ENCODE measurements around the gene HIRA. TPM values are rescaled to one million over a fixed set of nuclear protein-coding genes. Genes with fewer than 3 reads are reported as not detected.

HIRA gene
- polyA plus RNA-seq, 2 of the 4 experiments (the other 2 are of a cell fraction), result 12.3 to 16.6 TPM

- no peak for ATAC-seq
- Histone ChIP-seq H3K4me1 (peaks cover 13% of the 10 kb centered on the region), H3K4me2 (peak overlapping the region; percentile 98), H3K4me3 (peak overlapping the region; percentile 96), H3K27ac (peak overlapping the region; percentile 98), H3K9me3 (no peaks in the 10 kb centered on the region)
- ChIA-PET CTCF (interaction anchor here (0.7 to 1.6 kb wide), 6 partner anchors 12 to 333 kb away, joined by 3 to 6 read pairs (median 4); partner anchors contain the start of gene ESS2), POLR2A (no interaction called here)
- FAIRE-seq, result no peak
- DNase-seq (ENCODE audit: low read depth in 1 of 2, low spot score in 1 of 2), result no peak
- TF ChIP-seq PHF8 (IDR thresholded peaks at IDR 0.05; ENCODE audit: borderline replicate concordance, low read depth), result no peak
- no peak for TF ChIP-seq HEYL (CRISPR knock-in tag; IDR thresholded peaks at IDR 0.05)
- TF ChIP-seq NFE2L2 (conservative IDR thresholded peaks at IDR 0.05; ENCODE audit: low read length), result no peak
- TF ChIP-seq ATOH8 (CRISPR knock-in tag; IDR thresholded peaks at IDR 0.05; ENCODE audit: low read depth), result no peak
- TF ChIP-seq POLR2A (IDR thresholded peaks at IDR 0.05; ENCODE audit: low read length), result no peak
- no peak for TF ChIP-seq BHLHE40 (IDR thresholded peaks at IDR 0.05; ENCODE audit: low read depth, low read length)
- no peak for TF ChIP-seq ZSCAN20 (CRISPR knock-in tag; IDR thresholded peaks at IDR 0.05)
- TF ChIP-seq TFCP2L1 (CRISPR knock-in tag; IDR thresholded peaks at IDR 0.05), result no peak
- no peak for TF ChIP-seq E2F6 (IDR thresholded peaks at IDR 0.05; ENCODE audit: borderline replicate concordance, low read depth)
- TF ChIP-seq, protein P1, sequence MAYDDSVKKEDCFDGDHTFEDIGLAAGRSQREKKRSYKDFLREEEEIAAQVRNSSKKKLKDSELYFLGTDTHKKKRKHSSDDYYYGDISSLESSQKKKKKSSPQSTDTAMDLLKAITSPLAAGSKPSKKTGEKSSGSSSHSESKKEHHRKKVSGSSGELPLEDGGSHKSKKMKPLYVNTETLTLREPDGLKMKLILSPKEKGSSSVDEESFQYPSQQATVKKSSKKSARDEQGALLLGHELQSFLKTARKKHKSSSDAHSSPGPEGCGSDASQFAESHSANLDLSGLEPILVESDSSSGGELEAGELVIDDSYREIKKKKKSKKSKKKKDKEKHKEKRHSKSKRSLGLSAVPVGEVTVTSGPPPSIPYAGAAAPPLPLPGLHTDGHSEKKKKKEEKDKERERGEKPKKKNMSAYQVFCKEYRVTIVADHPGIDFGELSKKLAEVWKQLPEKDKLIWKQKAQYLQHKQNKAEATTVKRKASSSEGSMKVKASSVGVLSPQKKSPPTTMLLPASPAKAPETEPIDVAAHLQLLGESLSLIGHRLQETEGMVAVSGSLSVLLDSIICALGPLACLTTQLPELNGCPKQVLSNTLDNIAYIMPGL (CRISPR knock-in tag; IDR thresholded peaks at IDR 0.05; ENCODE audit: borderline replicate concordance), result no peak
- no peak for TF ChIP-seq MYC (IDR thresholded peaks at IDR 0.05; ENCODE audit: borderline replicate concordance, low read length)
- TF ChIP-seq CBX8 (IDR thresholded peaks at IDR 0.05), result no peak
- no peak for TF ChIP-seq SREBF2 (IDR thresholded peaks at IDR 0.05)
- no peak for TF ChIP-seq ESRRA (IDR thresholded peaks at IDR 0.05; ENCODE audit: borderline replicate concordance, low read length)
- no peak for TF ChIP-seq MAFK (IDR thresholded peaks at IDR 0.05; ENCODE audit: partially characterized antibody)
- no peak for TF ChIP-seq KDM1A (IDR thresholded peaks at IDR 0.05; ENCODE audit: low read depth)
- TF ChIP-seq EP300 (IDR thresholded peaks at IDR 0.05), result no peak
- no peak for TF ChIP-seq FOSL2 (IDR thresholded peaks at IDR 0.05)
- TF ChIP-seq FOSL2 (CRISPR knock-in tag; IDR thresholded peaks at IDR 0.05), result no peak
- TF ChIP-seq, protein P2, sequence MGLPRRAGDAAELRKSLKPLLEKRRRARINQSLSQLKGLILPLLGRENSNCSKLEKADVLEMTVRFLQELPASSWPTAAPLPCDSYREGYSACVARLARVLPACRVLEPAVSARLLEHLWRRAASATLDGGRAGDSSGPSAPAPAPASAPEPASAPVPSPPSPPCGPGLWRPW (IDR thresholded peaks at IDR 0.05), result no peak
- TF ChIP-seq MAZ (IDR thresholded peaks at IDR 0.05; ENCODE audit: borderline replicate concordance, low read depth, low read length), result no peak
- WGBS (ENCODE audit: missing lambda C conversion rate), result 4% methylated on average over 22 of the region's 31 CpGs
These were observed 46.7 kb upstream of the HIRA start for GRCh38 chr22:19478045-19478900.

- ATAC-seq (no peak), FAIRE-seq (no peak), DNase-seq (ENCODE audit: low read depth in 1 of 2, low spot score in 1 of 2) (no peak)
- H3K4me3 ChIP-seq, result peak overlapping the region; percentile 96
- TF ChIP-seq CTCF (IDR thresholded peaks at IDR 0.05), result 0 out of 3 replicates have a peak, but pooled peaks have one; percentile 14
- TF ChIP-seq CEBPB (IDR thresholded peaks at IDR 0.05), result no peak
- POLR2A ChIA-PET, result no interaction called here
- peak overlapping the region in 1 of 2 experiments; percentile 98; a peak in 3 of 6 replicates for H3K27ac ChIP-seq
- CTCF ChIA-PET, result interaction anchor here (0.7 to 1.6 kb wide), 7 partner anchors 11 to 332 kb away, joined by 3 to 6 read pairs (median 3); partner anchors contain the start of gene ESS2
- peak overlapping the region; percentile 98 for H3K4me2 ChIP-seq
- WGBS (ENCODE audit: missing lambda C conversion rate), result 37% methylated on average over 5 of the region's 5 CpGs
- peaks cover 13% of the 10 kb centered on the region for H3K4me1 ChIP-seq
- H3K9me3 ChIP-seq, result no peaks in the 10 kb centered on the region
These were observed 46.0 kb upstream of the HIRA start for GRCh38 chr22:19477321-19478044.

Measured in A549 (cell line).